Ovary (tissue), 9 donors: ENCODE data around the gene SCTR. TPM values are rescaled to one million over a fixed set of nuclear protein-coding genes. Genes with fewer than 3 reads are reported as not detected.

Experiments used
- DNase-seq, 5 donors: peaks; one replicate each; pipeline ENCODE4 v3.0.0-alpha.2; 2019 to 2020
- H3K27ac ChIP-seq, 2 donors: fragments of 200-600 bp; one replicate each; pipeline versions ENCODE4 v1.5.1 to v1.8.0; 2019 to 2022
- H3K27me3 ChIP-seq: fragments of 200-600 bp; one replicate; pipeline ENCODE4 v1.8.0; 2022
- H3K36me3 ChIP-seq: fragments of 200-600 bp; sonication (generic); one replicate; pipeline ENCODE4 v1.5.1; 2019
- H3K4me1 ChIP-seq: one replicate; pipeline ENCODE4 v1.8.1; 2013; ENCODE audit warnings: mild to moderate bottlenecking, moderate library complexity; ENCODE audit not compliant: insufficient read depth
- H3K4me3 ChIP-seq: fragments of 200-600 bp; sonication (generic); one replicate; pipeline ENCODE4 v1.5.1; 2017
- H3K9me3 ChIP-seq, 2 donors: fragments of 200-600 bp in 1 of 2; sonication (generic) in 1 of 2; one replicate each; pipeline versions ENCODE4 v1.5.1 to v1.8.1; 2013 to 2019; ENCODE audit warnings: mild to moderate bottlenecking in 1 of 2, moderate library complexity in 1 of 2
- EP300 ChIP-seq: sonication (generic); formaldehyde crosslinking; IDR thresholded peaks from one replicate; pipeline ENCODE4 v1.6.1; 2017; ENCODE audit warnings: antibody characterized with exemption
- POLR2A ChIP-seq: fragments of 450-650 bp; IDR thresholded peaks from one replicate; pipeline ENCODE4 v1.6.1; 2017; ENCODE audit warnings: antibody characterized with exemption, mild to moderate bottlenecking, moderate library complexity
- WGBS, 3 donors: extraction: QIAGEN DNeasy Blood & Tissue Kit in 1 of 3; methylation state at CpG; one replicate each; pipeline versions ENCODE4 v1.1.5 to v1.1.7; 2013 to 2017; 5-methylcytosine and 5-hydroxymethylcytosine counted together
- intact Hi-C, 4 donors: fragments of 100-400 bp; cut with DNase I; formaldehyde crosslinking; loops; one replicate each; pipeline versions ENCODE4 v1.11.0 to v1.15.1; 2022 to 2023
- polyA plus RNA-seq, 2 donors: library from polyadenylated mRNA; stranded (reverse); fragments of 200-250 nt in 1 of 2; fragments of 350-450 nt in 1 of 2; fragmentation: Illumina TruSeq in 1 of 2; extraction: RNeasy Lipid Tissue Mini Kit (QIAGEN cat#74804) in 1 of 2; gene quantifications; one replicate each; pipeline ENCODE4 v1.2.3, GENCODE V29; 2013 to 2014
- total RNA-seq, 7 donors: library from RNA; depleted of rRNA in 2 of 7; stranded (reverse); fragments of >200 nt in 2 of 7; fragmentation: NEBNext Ultra II Directional in 3 of 7; extraction: Animal tissue kit (Norgen Biotek cat#: 25700) in 3 of 7; gene quantifications; one replicate each; pipeline versions ENCODE4 v1.1.0 to v1.2.4, GENCODE V29; 2016 to 2023
- TF ChIP-seq, protein P1 (sequence below), 3 donors: fragments of 450-650 bp in 2 of 3; fragments of 200-600 bp in 1 of 3; IDR thresholded peaks; one replicate each; pipeline versions ENCODE4 v1.5.1 to v1.8.0; 2016 to 2022; ENCODE audit warnings: antibody characterized with exemption in 3 of 3, mild to moderate bottlenecking in 1 of 3
- donor health status: DM: no; HTN: no; CAD: no; lungs with moderate emphysema.
- donor health status: DM: no; HTN: no; CAD: no.
- donor health status: Bipolar disorder and iron deficiency.
- donor health status: DM: yes; HTN: yes; CAD: no.
- donor health status: DM: no; HTN: no; CAD: no.
- donor health status: DM: yes; HTN: yes; CAD: no.

SCTR gene
- total and polyA plus RNA-seq, 9 donors: 0.23 to 14.1 (median 0.84) TPM; not detected in 5

DNA sequence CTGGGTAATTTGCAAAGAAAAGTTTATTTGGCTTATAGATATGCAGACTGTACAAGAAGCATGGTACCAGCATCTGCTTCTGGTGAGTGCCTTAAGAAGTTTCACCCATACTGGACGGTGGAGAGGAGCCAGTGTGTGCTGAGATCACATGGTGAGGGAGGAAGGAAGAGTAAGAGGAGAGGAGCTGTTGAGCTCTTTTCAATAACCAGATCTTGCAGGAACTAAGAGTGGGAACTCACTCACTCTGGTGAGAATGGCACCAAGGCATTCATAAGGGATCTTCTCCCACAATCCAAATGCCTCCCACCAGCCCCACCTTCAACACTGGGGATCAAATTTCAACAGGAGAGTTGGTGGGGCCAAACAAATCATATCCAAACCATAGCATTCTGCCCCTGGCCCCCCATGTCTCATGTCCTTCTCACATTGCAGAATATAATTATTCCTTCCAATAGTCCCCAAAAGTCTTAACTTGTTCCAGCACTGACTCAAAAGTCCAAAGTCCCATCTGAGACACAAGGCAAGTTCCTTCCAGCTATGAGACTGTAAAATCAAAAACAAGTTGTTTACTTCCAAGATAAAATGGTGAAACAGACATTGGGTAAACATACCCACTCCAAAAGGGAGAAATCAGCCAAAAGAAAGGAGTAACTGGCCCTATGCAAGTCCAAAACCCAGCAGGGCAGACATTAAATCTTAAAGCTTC lies 104.3 kb downstream of the SCTR start:
- Histone ChIP-seq H3K9me3 (no peaks in the 10 kb centered on the region), H3K4me1 (no peaks in the 10 kb centered on the region), H3K4me3 (no peak overlapping the region), H3K27me3 (no peaks in the 10 kb centered on the region), H3K27ac (no peak overlapping the region), H3K36me3 (no peaks in the 10 kb centered on the region)
- TF ChIP-seq EP300: no peak
- TF ChIP-seq, protein P1, sequence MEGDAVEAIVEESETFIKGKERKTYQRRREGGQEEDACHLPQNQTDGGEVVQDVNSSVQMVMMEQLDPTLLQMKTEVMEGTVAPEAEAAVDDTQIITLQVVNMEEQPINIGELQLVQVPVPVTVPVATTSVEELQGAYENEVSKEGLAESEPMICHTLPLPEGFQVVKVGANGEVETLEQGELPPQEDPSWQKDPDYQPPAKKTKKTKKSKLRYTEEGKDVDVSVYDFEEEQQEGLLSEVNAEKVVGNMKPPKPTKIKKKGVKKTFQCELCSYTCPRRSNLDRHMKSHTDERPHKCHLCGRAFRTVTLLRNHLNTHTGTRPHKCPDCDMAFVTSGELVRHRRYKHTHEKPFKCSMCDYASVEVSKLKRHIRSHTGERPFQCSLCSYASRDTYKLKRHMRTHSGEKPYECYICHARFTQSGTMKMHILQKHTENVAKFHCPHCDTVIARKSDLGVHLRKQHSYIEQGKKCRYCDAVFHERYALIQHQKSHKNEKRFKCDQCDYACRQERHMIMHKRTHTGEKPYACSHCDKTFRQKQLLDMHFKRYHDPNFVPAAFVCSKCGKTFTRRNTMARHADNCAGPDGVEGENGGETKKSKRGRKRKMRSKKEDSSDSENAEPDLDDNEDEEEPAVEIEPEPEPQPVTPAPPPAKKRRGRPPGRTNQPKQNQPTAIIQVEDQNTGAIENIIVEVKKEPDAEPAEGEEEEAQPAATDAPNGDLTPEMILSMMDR (IDR thresholded peaks at IDR 0.05): no peak
- no peak for TF ChIP-seq POLR2A
- 45 to 67% (median 58%) methylated on average over 1 of the region's 1 CpG for WGBS, 3 donors
- intact Hi-C loops: no loop called here
- no peak for DNase-seq

DNA sequence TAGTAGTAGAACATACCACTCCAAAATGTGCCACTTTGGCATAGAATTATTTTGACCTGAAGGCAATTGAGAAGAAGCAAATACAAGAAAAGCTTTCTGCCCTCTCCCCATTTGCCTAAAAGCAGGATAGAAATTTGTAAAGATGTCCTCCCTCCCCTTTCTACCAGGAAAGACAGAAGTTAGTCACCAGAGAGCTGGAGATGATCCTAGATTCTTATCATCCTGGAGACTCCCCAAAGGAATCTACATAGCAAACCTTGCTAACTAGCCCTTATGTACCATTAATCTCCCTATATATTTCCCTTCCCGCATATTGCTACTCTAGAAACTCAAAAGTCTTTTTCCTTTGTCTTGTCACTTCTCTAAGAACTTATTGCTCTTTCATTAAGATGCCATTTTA lies 105.2 kb downstream of the SCTR start:
- no peak overlapping the region for H3K27ac ChIP-seq
- WGBS, 3 donors: 94 to 98% (median 97%) methylated on average over 1 of the region's 1 CpG

DNA sequence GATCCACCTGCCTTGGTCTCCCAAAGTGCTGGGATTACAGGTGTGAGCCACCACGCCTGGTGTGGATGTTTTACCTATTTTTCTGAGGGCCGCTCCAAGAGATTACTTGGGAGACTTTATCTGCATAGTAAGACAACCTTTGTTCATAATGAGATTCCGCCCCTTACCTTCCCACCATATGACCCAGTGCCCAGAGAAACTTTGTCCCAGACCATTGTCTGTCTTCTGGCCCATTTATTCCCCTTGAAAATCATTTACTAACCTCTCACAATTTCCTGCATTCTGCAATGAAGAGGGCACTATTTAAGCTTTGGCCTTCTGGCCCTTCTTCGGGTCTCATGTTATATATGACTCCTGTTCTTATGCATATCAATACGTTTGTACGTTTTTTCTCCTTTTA lies 106.4 kb downstream of the SCTR start:
- intact Hi-C loops: no loop called here
- Histone ChIP-seq H3K9me3 (no peaks in the 10 kb centered on the region), H3K4me1 (no peaks in the 10 kb centered on the region), H3K4me3 (no peak overlapping the region), H3K27me3 (no peaks in the 10 kb centered on the region), H3K36me3 (no peaks in the 10 kb centered on the region), H3K27ac (no peak overlapping the region)
- no peak for DNase-seq
- 88 to 92% (median 91%) methylated on average over 6 of the region's 6 CpGs for WGBS, 3 donors
- no peak for TF ChIP-seq EP300
- TF ChIP-seq POLR2A: no peak
- TF ChIP-seq, protein P1 (IDR thresholded peaks at IDR 0.05): no peak

More for the DNA sequence above, 105.2 kb downstream of the SCTR start:
- Histone ChIP-seq H3K4me3 (no peak overlapping the region), H3K4me1 (no peaks in the 10 kb centered on the region), H3K36me3 (no peaks in the 10 kb centered on the region), H3K9me3 (no peaks in the 10 kb centered on the region), H3K27me3 (no peaks in the 10 kb centered on the region)
- intact Hi-C loops: no loop called here
- TF ChIP-seq, protein P1 (IDR thresholded peaks at IDR 0.05): no peak
- TF ChIP-seq POLR2A: no peak
- TF ChIP-seq EP300: no peak
- DNase-seq: no peak

DNA sequence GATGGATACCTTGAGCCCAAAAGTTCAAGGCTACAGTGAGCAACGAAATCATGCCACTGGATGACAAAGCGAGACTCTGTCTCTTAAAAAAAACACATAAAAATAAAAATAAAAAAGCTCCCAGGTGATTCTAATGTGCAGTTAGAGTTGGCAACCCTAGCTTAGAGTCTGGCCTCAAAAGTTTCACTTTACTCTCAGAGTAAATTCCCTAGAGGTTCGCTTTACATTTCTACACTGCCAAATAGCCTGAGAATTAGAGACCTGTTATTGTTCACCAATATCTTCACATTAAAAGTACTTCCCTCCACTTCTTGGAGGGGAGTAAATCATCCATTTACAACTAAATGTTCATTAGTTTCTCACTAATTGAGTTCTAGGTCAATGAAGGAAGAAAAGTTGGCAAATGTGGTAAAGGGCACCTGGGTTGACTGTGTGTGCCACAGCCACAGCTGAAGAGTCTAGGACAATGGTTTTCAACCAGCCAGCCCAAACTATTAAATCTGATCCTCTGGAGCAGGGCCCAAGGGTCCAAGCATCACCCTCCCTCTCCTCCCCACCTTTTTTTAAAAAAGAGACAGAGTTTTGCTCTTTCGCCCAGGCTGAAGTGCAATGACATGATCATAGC lies 107.9 kb downstream of the SCTR start:
- H3K27ac ChIP-seq: no peak overlapping the region
- TF ChIP-seq, protein P1 (IDR thresholded peaks at IDR 0.05): no peak
- TF ChIP-seq POLR2A: no peak
- TF ChIP-seq EP300: no peak
- H3K36me3 ChIP-seq: no peaks in the 10 kb centered on the region
- 77 to 91% (median 77%) methylated on average over 4 of the region's 4 CpGs for WGBS, 3 donors
- intact Hi-C loops: no loop called here
- no peak for DNase-seq
- no peaks in the 10 kb centered on the region for H3K4me1 ChIP-seq
- no peak overlapping the region for H3K4me3 ChIP-seq
- H3K27me3 ChIP-seq: no peaks in the 10 kb centered on the region
- H3K9me3 ChIP-seq: no peaks in the 10 kb centered on the region
